SK-N-MC (cell line): ENCODE data around the gene CTNNA3.

Experiments
- EZH2 ChIP-seq: fragments of 200-600 bp; sonication (generic); IDR thresholded peaks from one replicate; pipeline ENCODE4 v1.6.1; 2017; ENCODE audit warnings: antibody characterized with exemption
- POLR2AphosphoS5 ChIP-seq: IDR thresholded peaks from 2 replicates; pipeline ENCODE4 v1.6.1; 2012; ENCODE audit warnings: mild to moderate bottlenecking, low read depth, low read length, borderline replicate concordance

GRCh38 chr10:66202101-66202500 lies 1493.9 kb downstream of the CTNNA3 start:
- TF ChIP-seq EZH2 (no peak), POLR2AphosphoS5 (no peak)
